Stimulated activated CD4-positive, alpha-beta T cell treated with anti-CD3 and anti-CD28 coated beads, Interleukin-1b, Interleukin-23, amount 100 ng/mL, for 4 hours (primary cell): ENCODE results near the gene CIRBP.

ENCODE experiments used
- DNase-seq, 2 donors: peaks; one replicate each; pipeline ENCODE4 v3.0.0-alpha.2; 2020; ENCODE audit warnings: low read depth in 2 of 2

Gene CIRBP

DNA sequence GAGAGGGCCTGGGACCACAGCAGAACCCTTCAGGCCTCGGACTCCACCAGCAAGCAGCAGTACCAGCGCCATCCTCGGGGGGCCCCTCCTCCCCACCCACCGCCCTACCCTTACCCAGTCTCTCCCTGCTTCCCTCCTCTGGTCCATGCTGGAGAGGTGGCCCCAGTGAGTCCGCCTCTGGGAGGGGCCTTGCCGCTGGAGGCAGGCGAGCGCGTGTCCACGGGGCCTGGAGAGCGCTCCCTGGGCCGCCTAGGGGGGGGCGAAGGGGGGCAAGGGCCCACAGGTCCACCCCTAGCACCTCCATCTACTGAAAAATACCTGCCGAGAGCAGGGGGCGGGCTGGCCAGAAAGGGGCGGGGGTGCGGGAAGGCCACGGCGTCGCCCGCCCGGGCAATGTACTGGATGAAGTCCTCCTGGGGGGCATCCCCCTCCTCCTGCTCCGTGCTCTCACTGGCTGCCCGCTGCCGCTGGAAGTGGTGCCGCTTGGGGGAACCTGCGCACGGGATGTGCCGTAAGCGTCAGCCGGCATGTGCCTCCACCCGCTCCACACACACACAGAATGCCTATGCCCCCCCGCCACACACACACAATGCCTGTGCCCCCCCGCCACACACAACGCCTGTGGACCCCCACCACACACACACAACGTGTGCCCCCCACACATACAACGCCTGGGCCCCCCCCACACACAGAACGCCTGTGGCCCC is 38.2 kb upstream of the CIRBP start:
- no peak for DNase-seq

DNA sequence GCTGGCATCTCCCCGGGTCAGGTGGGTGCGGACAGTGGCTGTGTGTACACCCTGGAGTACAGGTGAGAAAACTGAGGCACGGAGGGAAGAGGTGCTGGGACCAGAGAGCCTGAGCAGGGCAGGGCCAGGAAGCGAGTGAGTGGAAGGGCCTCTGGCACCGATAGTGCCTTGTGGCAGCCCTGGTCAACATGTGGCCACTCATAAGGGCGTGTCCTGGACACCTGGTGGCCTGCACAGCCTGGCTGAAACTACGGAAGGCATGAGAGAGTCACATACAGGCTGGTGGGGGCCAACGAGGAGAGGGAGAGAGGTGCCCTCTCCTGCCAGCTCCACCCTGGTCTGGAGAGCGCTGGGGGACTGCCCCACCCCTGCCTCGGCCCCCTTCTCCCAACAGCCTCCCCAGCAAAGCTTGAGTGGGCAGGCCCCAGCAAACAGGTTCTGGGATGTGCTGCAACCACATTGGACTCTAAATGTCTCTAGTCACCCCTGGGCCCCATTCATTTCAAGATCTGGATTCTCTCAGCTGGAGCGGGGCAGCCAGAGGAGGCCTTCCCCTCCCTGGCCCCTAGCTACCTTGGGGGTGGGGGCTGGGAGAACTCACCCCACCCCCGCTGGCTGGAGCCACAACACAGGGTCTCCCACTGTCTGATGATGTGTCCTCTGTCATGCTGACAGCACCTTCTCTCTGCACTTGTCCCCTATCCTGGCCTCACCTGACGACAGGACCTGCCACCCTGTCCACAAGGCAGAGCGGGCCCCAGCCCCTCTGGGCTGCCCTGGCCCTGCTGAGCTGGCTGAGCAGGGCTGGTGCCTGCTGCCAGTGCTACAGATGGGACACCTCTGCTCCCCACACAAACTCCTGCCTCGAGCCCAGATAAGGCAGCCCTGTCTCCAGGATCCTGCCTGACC is 37.1 kb upstream of the CIRBP start:
- no peak for DNase-seq

DNA sequence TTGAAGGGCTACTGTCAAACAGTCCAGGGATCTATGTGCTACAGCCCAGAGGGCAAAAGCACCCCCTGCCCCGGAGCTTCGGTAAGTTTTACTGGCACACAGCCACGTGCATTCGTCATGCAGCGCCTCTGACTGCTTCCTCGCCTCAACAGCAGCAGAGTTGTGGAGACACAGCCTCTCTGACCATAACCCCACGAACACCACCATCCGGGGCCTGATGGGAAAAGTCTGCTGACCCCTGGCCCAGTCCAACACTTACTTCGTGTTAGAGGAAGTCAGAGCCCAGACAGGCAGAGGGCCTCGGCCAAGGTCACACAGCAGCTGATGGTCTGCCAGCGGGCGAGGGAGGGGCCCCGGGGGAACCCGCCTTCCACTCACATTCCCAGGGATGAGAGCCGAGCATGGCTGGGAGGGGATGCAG is 36.5 kb upstream of the CIRBP start:
- DNase-seq: no peak

DNA sequence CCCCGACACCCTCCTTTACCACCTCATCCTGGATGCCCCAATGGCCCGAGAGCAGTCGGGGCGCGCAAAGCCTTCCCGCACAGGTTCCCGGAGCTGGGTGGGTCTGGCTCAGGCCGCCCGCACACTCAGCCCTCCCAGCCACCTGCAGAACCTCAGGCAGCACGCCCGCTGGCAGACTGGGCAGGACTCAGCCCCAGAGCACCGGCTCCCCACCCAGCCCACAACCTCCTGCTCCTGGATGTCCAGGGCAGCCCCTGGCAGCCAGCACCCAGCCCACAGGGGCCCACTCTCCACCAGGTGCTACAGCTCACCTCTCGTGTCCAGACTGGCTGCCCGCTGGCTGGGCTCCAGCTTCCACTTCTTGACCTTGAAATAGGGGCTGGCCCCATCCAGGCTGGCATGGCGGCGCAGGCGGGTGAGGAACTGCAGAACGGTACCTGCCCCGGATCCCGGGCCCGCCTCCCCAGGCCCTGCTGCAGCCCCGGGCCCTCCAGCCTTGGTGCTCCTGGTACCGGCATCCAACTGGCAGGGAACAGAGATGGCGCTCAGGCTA is 35.9 kb upstream of the CIRBP start:
- DNase-seq: no peak

DNA sequence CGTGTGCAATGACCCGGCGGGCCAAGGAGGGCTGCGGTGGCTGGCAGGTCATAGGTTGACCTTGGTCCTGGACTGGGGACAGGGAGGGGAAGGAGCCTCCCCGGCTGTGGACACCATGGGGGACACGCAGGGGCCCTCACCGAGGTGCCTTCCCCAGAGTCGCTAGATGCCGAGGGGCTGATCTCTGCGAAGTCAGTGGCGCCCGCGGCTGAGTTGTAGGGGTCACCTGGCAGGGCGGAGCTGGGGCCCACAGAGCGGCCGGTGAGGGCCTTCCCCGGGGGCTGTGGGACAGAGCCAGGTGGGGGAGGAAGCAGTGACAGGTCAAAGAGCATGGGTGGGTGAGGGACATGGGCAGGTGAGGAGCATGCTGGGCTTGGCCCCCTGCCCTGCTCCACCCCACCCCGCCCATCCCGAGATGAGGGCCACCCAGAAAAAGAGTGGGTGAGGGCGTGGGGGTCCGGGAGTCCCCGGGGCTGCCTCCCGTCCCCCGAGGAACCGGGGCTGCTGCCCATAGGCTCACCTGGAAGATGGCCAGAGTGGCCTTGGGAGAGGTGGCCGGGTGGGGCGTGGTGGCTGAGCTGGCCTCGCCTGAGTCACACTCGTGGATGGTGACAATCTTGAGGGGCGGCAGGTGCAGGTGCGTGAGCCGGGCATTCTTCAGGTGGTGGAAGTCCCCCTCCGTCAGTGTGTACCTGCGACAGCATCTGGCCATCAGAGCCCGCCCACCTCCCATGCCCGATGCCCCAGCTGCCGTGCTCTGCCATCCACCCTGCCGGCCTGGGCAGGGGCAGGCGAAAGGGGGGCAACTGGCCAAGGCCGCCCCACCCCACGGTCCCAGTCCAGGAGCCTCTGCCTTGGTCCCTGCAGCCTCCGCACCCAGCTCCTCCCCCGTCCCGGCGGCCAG is 34.8 kb upstream of the CIRBP start:
- DNase-seq: no peak

DNA sequence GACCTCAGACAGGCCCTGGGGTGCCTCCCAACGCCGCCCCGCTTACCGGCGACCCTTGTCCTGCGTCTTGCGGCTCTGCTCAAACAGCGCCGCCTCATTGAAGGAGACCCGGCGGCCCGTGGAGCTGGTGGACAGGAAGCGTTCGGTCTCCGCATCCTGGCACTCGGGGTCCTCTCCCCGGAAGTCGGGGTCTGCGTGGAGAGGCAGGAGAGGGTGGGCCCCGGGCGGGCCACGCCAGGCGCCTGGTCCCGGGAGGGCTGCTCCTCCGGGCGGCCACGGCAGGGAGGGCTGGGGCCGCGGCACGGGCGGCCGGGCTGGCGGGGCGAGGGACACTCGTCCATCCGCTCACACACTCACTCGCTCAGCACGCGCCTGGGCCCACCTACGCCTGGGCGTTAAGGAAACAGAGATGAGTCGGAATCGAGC is 34.2 kb upstream of the CIRBP start:
- no peak for DNase-seq

DNA sequence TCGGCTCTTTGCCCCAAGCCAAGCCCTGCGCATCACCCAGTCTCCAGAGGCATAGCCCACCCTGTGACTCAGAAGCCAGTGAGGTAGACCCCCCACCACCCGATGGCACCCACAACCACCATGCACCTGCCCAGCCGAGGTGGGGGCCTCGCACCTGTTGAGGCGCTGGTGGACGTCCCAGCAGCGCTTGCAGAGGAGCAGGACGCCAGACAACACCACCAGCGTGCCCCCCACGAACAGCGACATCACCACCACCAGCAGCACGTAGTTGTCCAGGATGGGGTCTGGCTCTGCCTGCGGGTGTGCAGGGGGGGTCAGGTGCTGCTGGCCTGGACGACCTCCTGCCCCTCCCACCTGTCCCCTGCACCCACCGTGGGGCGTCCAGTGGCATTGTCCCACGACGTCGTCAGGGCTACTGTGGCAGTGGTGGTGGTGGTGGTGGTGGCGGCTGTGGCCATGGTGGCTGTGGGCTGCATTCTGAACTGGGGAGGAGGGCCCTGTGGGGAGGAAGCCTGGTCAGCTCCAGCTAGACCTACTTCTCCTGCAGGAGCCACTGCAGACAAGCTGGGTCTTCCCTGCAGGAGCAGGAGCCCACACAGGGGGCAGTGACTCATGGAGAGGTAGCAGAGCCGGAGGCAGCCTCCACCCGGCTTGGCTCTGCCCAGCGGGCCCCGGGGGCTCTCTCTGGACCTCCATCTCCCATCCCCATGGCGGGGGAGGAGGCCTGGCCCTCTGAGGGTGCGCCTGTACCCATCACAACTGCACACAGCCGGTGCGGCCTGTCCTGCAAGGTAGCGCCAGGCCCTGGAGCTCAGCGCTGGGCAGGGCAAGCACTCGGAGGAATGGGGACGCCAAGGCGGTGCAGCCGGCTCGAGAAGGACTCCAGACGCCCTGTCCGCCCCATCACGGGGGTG is 33.2 kb upstream of the CIRBP start:
- DNase-seq: no peak

DNA sequence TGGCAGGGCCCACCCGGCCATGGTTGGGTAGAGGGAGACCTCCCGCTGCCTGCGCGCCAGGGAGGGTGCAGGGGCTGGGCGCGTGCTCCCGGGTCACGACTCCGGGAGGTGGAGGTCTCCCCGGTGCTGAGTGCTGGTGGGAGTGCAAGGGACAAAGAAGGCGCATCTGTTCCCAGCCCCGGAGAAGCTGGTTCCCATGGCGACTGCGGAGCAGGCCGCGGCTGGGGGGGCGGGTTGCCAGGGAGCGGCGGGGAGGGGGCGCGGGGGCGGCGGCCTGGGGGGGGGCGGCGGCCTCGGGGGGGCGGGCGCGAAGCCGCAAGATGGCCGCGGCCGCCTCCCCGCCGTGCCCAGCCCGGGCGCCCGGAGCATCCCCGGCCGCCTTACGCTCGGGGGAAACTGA is 32.6 kb upstream of the CIRBP start:
- no peak for DNase-seq

DNA sequence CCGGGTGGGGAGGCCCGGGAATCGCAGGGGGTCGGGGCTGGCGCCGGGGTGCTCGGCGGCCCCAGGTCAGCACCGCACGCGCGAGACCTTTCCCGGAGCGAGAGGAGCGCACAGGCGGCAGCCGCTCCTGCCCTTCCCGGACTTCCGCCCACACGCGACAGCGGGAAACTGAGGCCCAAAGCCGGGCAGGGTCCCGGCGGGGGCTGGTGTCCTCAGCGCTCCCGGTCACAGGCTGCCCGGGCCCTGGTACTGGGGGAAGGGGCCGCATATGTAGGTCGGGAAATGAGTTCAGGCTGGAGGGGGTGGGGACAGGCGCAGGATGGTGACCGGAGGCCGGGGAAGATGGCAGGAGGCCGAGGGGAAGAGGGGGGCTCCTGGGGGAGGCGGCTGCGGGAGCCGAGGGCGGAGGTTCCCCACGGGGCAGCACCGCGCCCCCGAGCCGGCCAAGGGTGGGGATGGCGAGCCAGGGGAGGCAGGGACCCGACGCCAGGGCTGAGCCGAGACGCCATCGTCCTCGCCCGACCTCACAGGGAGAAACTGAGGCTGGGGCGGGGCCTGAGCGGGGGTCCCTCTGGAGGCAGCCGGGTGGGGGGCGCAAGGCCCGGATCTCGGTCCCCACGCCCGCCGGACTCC is 32.0 kb upstream of the CIRBP start:
- no peak for DNase-seq

DNA sequence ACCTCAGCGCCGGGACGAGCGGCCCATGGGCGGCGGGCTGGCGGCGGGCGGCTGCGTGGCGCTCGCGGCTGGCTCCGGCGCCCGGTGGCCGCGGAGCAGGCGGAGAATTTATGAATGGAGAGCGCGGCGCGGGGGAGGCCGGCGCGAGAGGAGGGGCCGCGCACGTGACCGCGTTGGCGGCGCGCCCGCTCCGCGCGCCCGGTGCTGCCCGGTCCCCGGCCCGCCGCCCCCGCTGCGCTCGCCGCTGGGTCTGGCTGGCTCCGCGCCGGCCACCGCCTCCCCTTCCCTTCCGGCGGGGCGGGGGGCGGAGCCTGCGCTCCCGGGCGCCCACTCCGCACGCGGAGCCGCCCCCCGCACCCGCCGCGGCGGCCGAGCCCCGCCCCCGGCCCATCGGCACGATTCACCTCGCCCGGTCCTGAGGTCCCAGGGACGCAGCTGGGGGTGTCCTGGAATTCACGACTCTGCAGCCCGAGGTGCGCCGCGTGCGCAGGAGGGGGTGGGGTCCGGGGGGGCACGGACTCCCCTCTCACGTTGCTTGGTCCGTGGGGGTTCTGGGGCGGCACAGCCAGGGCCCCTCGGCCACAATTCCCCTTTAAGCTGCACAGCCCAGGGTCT is 31.3 kb upstream of the CIRBP start, which contains the start of gene CBARP:
CBARP (minus strand) TSS at position 252 of the 615 bp plus-strand sequence. CDS start 1,905 bp downstream, outside the sequence.
- peak in 1 of 2 donors; percentile 44 for DNase-seq

DNA sequence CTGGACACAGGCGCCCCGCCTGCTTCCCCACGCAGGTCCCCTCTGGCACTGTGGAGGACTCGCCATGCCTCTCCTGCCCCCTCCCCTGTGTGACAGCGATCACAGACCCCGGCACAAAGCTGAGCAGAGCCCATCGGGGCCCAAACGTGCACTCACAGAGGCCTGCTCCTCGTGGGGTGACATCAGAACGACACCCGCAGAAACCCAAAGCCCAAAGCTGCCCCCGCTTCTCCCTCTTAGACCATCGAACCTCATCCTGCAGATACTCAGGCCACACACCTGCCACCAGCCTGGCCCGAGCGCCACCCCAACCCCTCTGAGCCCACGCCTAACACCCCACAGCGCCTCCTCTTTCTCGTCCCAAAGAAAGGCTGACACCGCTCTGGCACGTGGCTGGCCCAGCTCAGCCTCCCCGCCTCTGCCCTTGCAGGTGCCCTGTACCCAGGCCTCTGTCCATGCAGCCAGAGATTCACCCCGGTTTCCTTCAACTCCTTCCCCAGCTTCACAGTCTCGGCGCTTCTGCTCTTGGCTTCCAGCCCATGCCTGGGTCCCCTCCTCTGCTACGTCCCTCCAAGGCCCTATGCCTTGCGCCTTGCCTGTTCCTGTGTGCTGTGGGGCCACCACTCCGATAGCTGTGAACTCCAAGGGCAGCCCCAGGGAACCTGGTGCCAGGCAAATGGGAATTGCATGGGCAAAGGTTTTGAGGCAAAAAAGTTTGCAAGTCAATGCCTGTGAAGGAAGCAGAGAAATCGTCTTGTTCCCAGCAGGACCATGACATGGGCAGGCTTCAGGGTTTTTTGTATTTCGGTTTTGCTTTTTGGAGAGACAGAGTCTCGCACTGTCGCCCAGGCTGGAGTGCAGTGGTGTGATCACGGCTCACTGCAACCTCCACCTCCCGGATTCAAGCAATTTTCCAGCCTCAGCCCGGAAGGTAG is 30.5 kb upstream of the CIRBP start:
- no peak for DNase-seq

DNA sequence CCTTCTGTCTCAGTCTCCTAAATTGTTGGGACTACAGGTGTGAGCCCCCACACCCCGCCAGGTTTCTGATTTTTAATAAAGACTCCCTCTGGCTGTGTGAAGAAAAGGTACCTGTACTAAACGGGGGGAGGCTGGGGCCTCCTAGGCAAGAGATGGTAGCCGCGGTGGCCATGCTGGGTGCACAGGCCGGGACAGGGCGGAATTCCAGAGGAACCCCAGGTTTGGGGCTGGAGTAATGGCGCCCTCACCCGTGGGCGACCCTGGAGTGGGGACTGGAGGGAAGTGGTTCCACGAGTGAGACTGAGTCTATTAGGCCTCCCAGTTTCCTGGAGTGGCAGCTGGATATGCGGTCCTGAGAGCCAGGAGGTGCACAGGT is 29.7 kb upstream of the CIRBP start:
- no peak for DNase-seq

DNA sequence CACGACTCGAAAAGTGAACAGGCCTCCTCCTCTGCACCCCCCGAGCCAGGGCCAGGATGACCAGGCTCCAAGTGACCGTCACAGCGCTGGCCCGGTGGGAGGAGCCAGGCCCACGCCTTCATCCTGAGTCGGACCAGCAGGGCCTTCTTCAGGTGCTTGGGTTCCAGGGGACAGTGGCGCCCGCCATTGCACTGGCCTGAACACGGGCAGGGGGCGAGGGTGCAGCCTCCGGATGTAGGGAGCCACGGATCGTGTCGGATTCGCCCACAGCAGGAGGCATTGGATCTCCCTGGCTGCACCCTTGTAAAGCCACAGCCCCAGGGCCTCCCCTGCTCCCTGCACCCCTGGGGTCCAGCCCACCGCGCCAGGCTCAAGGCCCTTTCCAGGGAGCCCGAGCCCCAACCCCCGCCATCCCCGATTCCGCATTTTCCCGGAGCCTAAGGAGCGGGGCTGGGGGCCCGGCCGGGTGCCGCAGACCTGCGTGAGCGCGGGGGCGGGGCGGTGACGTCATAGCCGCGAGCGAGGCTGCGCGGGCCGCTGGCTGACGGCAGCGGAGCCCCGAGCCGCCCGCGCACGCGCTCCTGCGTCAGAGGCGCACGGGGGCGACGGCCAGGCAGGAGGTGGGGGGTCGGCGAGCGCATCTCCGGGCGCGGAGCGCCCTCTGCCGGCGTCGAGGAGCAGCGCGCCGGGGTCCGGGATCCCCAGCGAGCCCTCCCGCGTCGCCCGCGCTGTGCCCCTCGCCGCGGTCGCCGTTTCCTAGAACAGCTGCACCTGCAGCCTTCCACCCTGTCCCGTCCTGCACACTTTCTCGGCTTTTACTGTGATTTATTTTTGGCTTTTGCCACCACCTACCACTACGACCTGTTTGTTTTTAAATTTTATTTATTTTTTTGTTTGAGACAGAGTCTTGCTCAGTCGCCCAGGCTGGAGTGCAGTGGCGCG is 29.1 kb upstream of the CIRBP start:
- peak; percentile 94 to 97 for DNase-seq

DNA sequence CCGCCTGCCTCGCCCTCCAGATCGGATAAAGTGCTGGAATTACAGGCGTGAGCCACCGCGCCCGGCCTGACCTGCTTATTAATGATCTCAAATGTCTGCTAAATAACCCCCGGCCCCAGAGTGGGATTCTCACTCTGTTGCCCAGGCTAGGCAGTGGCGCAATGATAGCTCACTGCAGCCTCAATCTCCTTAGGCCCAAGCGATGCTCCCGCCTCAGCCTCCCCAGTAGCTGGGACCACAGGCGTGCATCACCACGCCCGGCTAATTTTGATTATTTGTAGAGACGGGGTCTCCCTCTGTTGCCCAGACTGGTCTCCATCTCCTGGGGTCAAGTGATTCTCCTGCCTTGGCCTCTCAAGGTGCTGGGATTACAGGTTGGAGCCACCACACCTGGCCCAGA is 28.2 kb upstream of the CIRBP start:
- DNase-seq: no peak

DNA sequence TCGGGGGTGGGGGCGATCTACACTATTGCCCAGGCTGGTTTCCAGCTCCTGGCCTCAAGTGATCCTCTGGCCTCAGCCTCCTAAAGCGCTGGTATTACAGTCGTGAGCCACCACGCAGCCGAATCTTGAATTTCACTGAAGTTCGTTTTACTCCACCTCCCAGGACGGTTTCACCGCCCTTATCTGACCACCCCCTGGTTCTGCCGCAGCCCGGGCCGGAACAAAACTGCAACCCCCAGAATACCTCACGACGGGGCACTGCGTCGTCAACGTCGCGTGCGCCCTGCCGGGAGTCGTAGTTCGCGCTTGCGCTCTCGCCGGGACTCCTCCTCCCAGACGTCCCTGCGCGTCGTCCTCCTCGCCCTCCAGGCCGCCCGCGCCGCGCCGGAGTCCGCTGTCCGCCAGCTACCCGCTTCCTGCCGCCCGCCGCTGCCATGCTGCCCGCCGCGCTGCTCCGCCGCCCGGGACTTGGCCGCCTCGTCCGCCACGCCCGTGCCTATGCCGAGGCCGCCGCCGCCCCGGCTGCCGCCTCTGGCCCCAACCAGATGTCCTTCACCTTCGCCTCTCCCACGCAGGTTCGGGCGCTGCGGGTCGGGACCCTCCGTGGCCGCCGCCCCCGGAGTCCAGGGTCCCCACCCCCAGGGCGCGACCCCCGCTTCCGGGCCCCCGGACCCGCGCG is 27.6 kb upstream of the CIRBP start, which contains the start of gene ATP5F1D:
ATP5F1D (plus strand) TSS at position 335 of the 679 bp plus-strand sequence; CDS start at position 435, 100 bp downstream.
- DNase-seq: peak; percentile 90 to 95
